Thyroid gland (tissue), 4 donors: Measurements from ENCODE around the gene DYRK4. TPM values are rescaled to one million over a fixed set of nuclear protein-coding genes. Genes with fewer than 3 reads are reported as not detected.
A peak's percentile ranks its signal among the peaks of the same experiment; 100 is the strongest.

Source experiments
- DNase-seq, 2 donors: peaks; one replicate each; pipeline ENCODE4 v3.0.0-alpha.2; 2019
- H3K27ac ChIP-seq, 3 donors: fragments of 200-600 bp; sonication (generic); 1 replicate in 2 of 3; 2 replicates in 1 of 3; pipeline ENCODE4 v1.5.1; 2016 to 2019; ENCODE audit warnings: mild to moderate bottlenecking in 1 of 3, moderate library complexity in 1 of 3
- H3K27me3 ChIP-seq: fragments of 200-600 bp; sonication (generic); one replicate; pipeline ENCODE4 v1.5.1; 2019
- H3K36me3 ChIP-seq, 2 donors: fragments of 200-600 bp; sonication (generic); one replicate each; pipeline ENCODE4 v1.5.1; 2016 to 2019
- H3K4me1 ChIP-seq, 2 donors: fragments of 200-600 bp; sonication (generic); one replicate each; pipeline ENCODE4 v1.5.1; 2017 to 2019
- H3K4me3 ChIP-seq, 3 donors: fragments of 200-600 bp; sonication (generic); replicated peaks in 1 of 3; 1 replicate in 2 of 3; 2 replicates in 1 of 3; pipeline ENCODE4 v1.5.1; 2016; ENCODE audit warnings: mild to moderate bottlenecking in 1 of 3
- H3K9me3 ChIP-seq: fragments of 200-600 bp; sonication (generic); one replicate; pipeline ENCODE4 v1.5.1; 2017
- POLR2A ChIP-seq, 2 donors: fragments of 450-650 bp; IDR thresholded peaks; one replicate each; pipeline ENCODE4 v1.6.1; 2017; ENCODE audit warnings: antibody characterized with exemption in 2 of 2, mild to moderate bottlenecking in 2 of 2, moderate library complexity in 1 of 2
- WGBS, 2 donors: methylation state at CpG; one replicate each; pipeline ENCODE4 v1.1.5; 2017; 5-methylcytosine and 5-hydroxymethylcytosine counted together
- intact Hi-C: fragments of 100-400 bp; cut with DNase I; formaldehyde crosslinking; loops from one replicate; pipeline ENCODE4 v1.15.1; 2023
- total RNA-seq, 4 donors: library from RNA; depleted of rRNA; stranded (reverse); fragments of >200 nt; gene quantifications; one replicate each; pipeline ENCODE4 v1.2.3, GENCODE V29; 2016
- TF ChIP-seq, protein P1 (sequence below), 6 experiments: fragments of 200-600 bp in 3 of 6; fragments of 450-650 bp in 3 of 6; sonication (generic) in 3 of 6; IDR thresholded peaks; one replicate each; pipeline ENCODE4 v1.5.1; 2016 to 2019; ENCODE audit warnings: antibody characterized with exemption in 6 of 6, mild to moderate bottlenecking in 2 of 6, inconsistent platforms in 1 of 6, moderate library complexity in 1 of 6

Gene DYRK4
- total RNA-seq, 4 donors from 2014 or later, result 23.5 to 46.5 (median 41.7) TPM

DNA sequence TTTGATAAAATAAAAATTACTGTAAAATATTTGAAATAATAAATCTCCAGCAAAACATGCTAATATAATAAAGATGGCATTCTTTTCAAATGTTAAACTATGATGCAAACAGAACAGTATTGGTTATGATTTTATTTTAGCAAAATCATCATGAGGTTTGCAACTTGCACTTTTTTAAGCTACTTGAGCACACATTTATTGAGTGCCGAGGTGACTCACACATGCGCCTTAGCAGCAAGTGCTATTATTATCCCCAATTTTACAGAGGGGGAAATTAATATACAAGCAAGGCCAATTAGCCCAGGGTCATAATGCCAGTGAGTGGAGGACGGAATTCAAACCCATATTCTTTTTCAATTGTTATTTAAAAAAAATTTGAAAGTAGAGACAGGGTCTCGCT is 7.3 kb downstream of the DYRK4 start:
- Histone ChIP-seq H3K4me3 (no peak overlapping the region), H3K27ac (no peak overlapping the region), H3K9me3 (no peaks in the 10 kb centered on the region), H3K27me3 (no peaks in the 10 kb centered on the region), H3K4me1 (peaks cover 6% of the 10 kb centered on the region in 2 donors), H3K36me3 (no peaks in the 10 kb centered on the region)
- WGBS, 2 donors, result 90 to 93% methylated on average over 4 of the region's 4 CpGs
- TF ChIP-seq, protein P1, sequence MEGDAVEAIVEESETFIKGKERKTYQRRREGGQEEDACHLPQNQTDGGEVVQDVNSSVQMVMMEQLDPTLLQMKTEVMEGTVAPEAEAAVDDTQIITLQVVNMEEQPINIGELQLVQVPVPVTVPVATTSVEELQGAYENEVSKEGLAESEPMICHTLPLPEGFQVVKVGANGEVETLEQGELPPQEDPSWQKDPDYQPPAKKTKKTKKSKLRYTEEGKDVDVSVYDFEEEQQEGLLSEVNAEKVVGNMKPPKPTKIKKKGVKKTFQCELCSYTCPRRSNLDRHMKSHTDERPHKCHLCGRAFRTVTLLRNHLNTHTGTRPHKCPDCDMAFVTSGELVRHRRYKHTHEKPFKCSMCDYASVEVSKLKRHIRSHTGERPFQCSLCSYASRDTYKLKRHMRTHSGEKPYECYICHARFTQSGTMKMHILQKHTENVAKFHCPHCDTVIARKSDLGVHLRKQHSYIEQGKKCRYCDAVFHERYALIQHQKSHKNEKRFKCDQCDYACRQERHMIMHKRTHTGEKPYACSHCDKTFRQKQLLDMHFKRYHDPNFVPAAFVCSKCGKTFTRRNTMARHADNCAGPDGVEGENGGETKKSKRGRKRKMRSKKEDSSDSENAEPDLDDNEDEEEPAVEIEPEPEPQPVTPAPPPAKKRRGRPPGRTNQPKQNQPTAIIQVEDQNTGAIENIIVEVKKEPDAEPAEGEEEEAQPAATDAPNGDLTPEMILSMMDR (IDR thresholded peaks at IDR 0.05), result no peak
- TF ChIP-seq POLR2A (IDR thresholded peaks at IDR 0.05), result no peak
- DNase-seq, result no peak
- intact Hi-C loops, result no loop called here

DNA sequence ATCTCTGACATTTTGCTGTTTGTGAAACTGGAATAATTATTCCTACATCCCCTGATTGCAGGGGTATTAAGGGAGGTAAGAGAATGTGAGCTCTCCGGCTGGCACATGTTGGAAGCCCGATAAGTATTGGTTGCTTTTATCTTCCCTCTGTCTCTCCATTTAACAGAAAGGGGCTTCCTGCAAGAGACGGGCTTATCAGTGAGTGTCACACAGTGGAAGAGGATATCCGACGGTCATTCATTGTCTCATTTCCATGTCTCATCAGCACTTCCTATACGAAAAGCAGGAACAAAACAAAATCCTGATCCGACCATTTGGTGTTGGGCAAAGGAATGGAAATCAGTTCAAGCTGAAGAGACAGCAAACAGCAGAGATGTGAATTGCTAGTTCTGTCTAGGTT is 10.7 kb downstream of the DYRK4 start:
- no peaks in the 10 kb centered on the region for H3K9me3 ChIP-seq
- H3K4me3 ChIP-seq, result no peak overlapping the region
- DNase-seq, result no peak
- intact Hi-C loops, result no loop called here
- H3K27ac ChIP-seq, result no peak overlapping the region
- WGBS, 2 donors, result 74 to 79% methylated on average over 7 of the region's 7 CpGs
- peaks cover 6% of the 10 kb centered on the region in 2 donors for H3K4me1 ChIP-seq
- H3K27me3 ChIP-seq, result no peaks in the 10 kb centered on the region
- TF ChIP-seq, protein P1 (IDR thresholded peaks at IDR 0.05), result no peak
- TF ChIP-seq POLR2A (IDR thresholded peaks at IDR 0.05), result no peak
- H3K36me3 ChIP-seq, result no peaks in the 10 kb centered on the region

DNA sequence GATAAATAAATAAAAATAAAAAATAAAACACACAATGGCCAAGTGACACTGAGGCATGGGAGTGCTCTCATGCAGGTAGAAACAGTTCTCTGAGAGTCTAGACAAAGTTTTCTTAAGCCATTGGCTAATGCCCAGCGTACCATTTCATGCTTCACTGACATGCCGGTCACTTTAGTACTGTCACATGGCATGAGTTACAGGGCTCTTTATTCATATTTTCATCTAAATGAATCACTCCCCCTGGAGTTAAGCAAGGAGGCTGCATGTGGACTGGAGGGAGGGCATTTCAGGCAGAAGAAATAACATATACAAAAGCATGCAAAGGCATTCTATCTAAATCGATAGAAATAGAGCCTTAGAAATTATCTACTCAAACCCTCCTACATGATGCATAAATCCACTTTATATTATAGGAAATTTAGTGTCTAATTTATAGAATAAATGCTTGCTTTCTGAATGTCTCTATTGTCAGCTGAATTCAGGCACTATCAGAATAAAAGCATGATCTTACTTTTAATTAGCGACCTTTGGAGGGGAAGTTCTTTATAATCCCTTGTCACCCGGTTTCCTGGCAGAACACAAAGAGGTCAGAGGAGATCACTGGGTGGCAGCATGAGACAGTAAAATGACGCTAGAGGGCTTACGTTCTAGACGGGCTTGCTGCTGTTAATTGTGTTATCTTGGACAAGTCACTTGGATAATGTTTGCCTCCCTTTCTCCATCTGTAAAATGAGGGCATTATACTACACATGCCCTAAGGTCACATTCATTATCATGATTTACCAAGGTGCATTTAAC is 17.5 kb downstream of the DYRK4 start:
- TF ChIP-seq, protein P1 (IDR thresholded peaks at IDR 0.05), result peak in 4 of 6 experiments; percentile 30 to 55 (median 46)
- no peak for TF ChIP-seq POLR2A (IDR thresholded peaks at IDR 0.05)
- Histone ChIP-seq H3K9me3 (no peaks in the 10 kb centered on the region), H3K36me3 (no peaks in the 10 kb centered on the region), H3K27ac (peak overlapping the region in 2 of 3 donors; percentile 51 to 56), H3K4me3 (no peak overlapping the region), H3K4me1 (peaks cover 33 to 40% of the 10 kb centered on the region in 2 donors), H3K27me3 (no peaks in the 10 kb centered on the region)
- peak; percentile 51 to 65 for DNase-seq
- intact Hi-C loops, result no loop called here
- WGBS, 2 donors, result 28% methylated on average over 8 of the region's 8 CpGs

DNA sequence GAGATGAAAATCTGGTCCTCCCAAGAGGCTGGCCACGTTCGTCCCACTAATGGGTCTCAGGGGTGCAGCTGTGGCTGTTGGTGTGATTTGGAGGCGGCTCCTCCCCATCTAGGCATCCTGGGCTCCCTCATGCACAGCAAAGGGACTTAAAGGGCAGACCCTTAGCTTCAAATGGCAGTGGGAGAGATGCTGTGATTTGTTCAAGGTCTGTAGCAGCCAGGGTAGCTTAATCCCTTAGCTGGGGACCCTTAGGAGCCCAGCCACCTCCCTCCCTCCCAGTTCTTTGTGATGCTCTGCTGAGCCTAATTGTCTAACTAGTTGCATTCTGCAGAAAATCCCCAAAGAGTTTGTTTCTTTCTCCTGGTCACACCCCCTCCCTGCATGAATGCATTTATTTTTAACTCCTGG is 18.3 kb downstream of the DYRK4 start:
- TF ChIP-seq, protein P1 (IDR thresholded peaks at IDR 0.05), result no peak
- no peak for TF ChIP-seq POLR2A (IDR thresholded peaks at IDR 0.05)
- WGBS, 2 donors, result 29 to 72% methylated on average over 1 to 3 of the region's 3 CpGs
- Histone ChIP-seq H3K27me3 (no peaks in the 10 kb centered on the region), H3K36me3 (no peaks in the 10 kb centered on the region), H3K27ac (peak overlapping the region in 2 of 3 donors; percentile 24 to 56), H3K9me3 (no peaks in the 10 kb centered on the region), H3K4me1 (peaks cover 33 to 40% of the 10 kb centered on the region in 2 donors), H3K4me3 (no peak overlapping the region)
- intact Hi-C loops, result no loop called here
- DNase-seq, result no peak

DNA sequence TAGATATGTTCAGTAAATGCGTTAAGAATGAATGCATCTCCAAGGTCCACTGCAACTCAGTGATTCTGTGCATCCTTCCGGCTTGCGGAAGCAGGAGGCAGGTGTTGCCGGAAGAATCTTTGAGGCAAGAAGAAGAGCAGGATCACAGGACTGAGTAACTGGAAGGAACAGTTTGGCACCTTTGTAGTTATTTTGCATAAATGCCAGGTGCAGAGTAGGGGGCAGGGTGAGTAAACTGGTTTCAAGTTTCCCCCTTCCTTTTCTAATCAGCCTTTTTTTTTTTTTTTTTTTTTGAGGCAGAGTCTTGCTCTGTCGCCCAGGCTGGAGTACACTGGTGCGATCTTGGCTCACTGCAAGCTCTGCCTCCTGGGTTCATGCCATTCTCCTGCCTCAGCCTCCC is 22.3 kb downstream of the DYRK4 start:
- Histone ChIP-seq H3K27me3 (no peaks in the 10 kb centered on the region), H3K9me3 (no peaks in the 10 kb centered on the region), H3K27ac (no peak overlapping the region), H3K4me3 (no peak overlapping the region), H3K36me3 (no peaks in the 10 kb centered on the region), H3K4me1 (peaks cover 22 to 33% of the 10 kb centered on the region in 2 donors)
- no peak for DNase-seq
- intact Hi-C loops, result no loop called here
- 91 to 93% methylated on average over 6 of the region's 6 CpGs for WGBS, 2 donors
- TF ChIP-seq, protein P1 (IDR thresholded peaks at IDR 0.05), result no peak
- no peak for TF ChIP-seq POLR2A (IDR thresholded peaks at IDR 0.05)
